GM12874 (cell line): ENCODE measurements around the gene SPATS2L.

Source experiments
- CTCF ChIP-seq: IDR thresholded peaks from 2 replicates; pipeline ENCODE4 v1.5.1; 2011; ENCODE audit warnings: low read depth, mild to moderate bottlenecking, control low read depth, low read length, moderate library complexity; ENCODE audit not compliant: insufficient read depth

The SPATS2L gene

GRCh38 chr2:200276472-200276871 lies 30.0 kb upstream of the SPATS2L start:
- no peak for TF ChIP-seq CTCF

GRCh38 chr2:200278694-200279316 lies 27.7 kb upstream of the SPATS2L start:
- no peak for TF ChIP-seq CTCF

GRCh38 chr2:200279857-200280256 lies 26.6 kb upstream of the SPATS2L start:
- TF ChIP-seq CTCF = no peak

DNA sequence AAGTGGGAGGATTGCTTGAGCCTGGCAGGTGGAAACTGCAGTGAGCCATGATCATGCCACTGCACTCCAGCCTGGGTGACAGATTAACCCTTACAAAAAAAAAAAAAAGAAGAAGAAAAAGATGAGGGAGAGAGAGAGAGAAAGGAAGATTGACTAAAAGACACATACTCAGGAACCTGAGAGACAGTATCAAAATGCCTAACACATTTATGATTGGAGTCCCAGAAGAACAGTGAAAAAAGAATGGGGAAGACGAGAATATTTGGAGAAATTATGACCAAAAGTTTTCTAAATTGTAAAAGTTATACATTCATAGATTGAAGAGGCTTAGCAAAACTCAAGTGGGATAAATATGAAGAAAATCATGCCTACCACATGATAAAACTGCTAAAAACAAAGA lies 19.9 kb upstream of the SPATS2L start:
- no peak for TF ChIP-seq CTCF

- no peak for TF ChIP-seq CTCF
These were observed 17.6 kb upstream of the SPATS2L start for GRCh38 chr2:200288670-200289429.

GRCh38 chr2:200296118-200296517 lies 10.4 kb upstream of the SPATS2L start:
- TF ChIP-seq CTCF = no peak

- no peak for TF ChIP-seq CTCF
These were observed 9.4 kb upstream of the SPATS2L start for GRCh38 chr2:200297100-200297499.
